OCI-LY3 (cell line): Measurements from ENCODE around the gene RPS6KB1.

ENCODE experiments used
- H2AFZ ChIP-seq: fragments of 200-600, 300-600 bp; shearing (Covaris generic); 2 replicates; pipeline ENCODE4 v1.6.0; 2014; ENCODE audit warnings: antibody characterized with exemption, low read depth, low read length
- H3K27ac ChIP-seq: fragments of 200-600, 300-600 bp; sonication (generic); 2 replicates; pipeline ENCODE4 v1.5.1; 2014; ENCODE audit warnings: mild to moderate bottlenecking, low read length, moderate library complexity, mixed read lengths
- H3K27me3 ChIP-seq: fragments of 200-600, 300-600 bp; sonication (generic); 2 replicates; pipeline ENCODE4 v1.6.1; 2014; ENCODE audit warnings: low read depth, low read length, mixed read lengths
- H3K36me3 ChIP-seq: fragments of 200-600, 300-600 bp; sonication (generic); replicated peaks from 2 replicates; pipeline ENCODE3; 2014; ENCODE audit warnings: low read depth, low read length, mixed read lengths
- H3K4me1 ChIP-seq: fragments of 300-600, 200-600 bp; sonication (generic); 2 replicates; pipeline ENCODE4 v1.6.1; 2014; ENCODE audit warnings: low read length, mixed read lengths
- H3K4me2 ChIP-seq: fragments of 200-600, 300-600 bp; sonication (generic); 2 replicates; pipeline ENCODE4 v1.6.1; 2014; ENCODE audit warnings: low read length, mixed read lengths
- H3K4me3 ChIP-seq: fragments of 300-600, 200-600 bp; sonication (generic); 2 replicates; pipeline ENCODE4 v1.5.1; 2014; ENCODE audit warnings: antibody characterized with exemption, mild to moderate bottlenecking, low read length, moderate library complexity
- H3K79me2 ChIP-seq: fragments of 300-600, 200-600 bp; shearing (Covaris generic); 2 replicates; pipeline ENCODE4 v1.6.1; 2014; ENCODE audit warnings: mild to moderate bottlenecking, low read length, mixed read lengths
- H3K9ac ChIP-seq: fragments of 300-600, 200-600 bp; shearing (Covaris generic); 2 replicates; pipeline ENCODE4 v1.6.0; 2014; ENCODE audit warnings: mild to moderate bottlenecking, low read length, moderate library complexity
- H3K9me3 ChIP-seq: fragments of 200-600, 300-600 bp; shearing (Covaris generic); 2 replicates; pipeline ENCODE4 v1.6.1; 2014; ENCODE audit warnings: low read length, mixed read lengths; ENCODE audit not compliant: insufficient read depth
- H4K20me1 ChIP-seq: fragments of 200-600, 300-600 bp; sonication (generic); 2 replicates; pipeline ENCODE4 v1.6.1; 2016; ENCODE audit warnings: low read length, mixed read lengths; ENCODE audit not compliant: insufficient read depth
- EZH2phosphoT487 ChIP-seq: fragments of 200-600 bp; shearing (Covaris generic); IDR thresholded peaks from 2 replicates; pipeline ENCODE4 v1.6.1; 2018; ENCODE audit warnings: antibody characterized with exemption, mixed run types, low read depth
- TF ChIP-seq, protein P1 (sequence below): fragments of 200-600, 300-600 bp; sonication (generic); IDR thresholded peaks from 2 replicates; pipeline ENCODE4 v1.5.1; 2014; ENCODE audit warnings: antibody characterized with exemption, low read length, low read depth

The RPS6KB1 gene

GRCh38 chr17:59892251-59892923, 534 bp upstream of the RPS6KB1 start:
- Histone ChIP-seq H4K20me1 (peaks cover 8% of the 10 kb centered on the region), H2AFZ (peak overlapping the region; percentile 58), H3K4me3 (peak overlapping the region; percentile 86), H3K4me1 (peaks cover 10% of the 10 kb centered on the region), H3K9me3 (no peaks in the 10 kb centered on the region), H3K79me2 (peaks cover 58% of the 10 kb centered on the region), H3K36me3 (peaks cover 4% of the 10 kb centered on the region), H3K27me3 (peaks cover 4% of the 10 kb centered on the region; the same call in 1 of the 2 replicates), H3K27ac (peak overlapping the region; percentile 60), H3K4me2 (peak overlapping the region; percentile 74), H3K9ac (peak overlapping the region; percentile 75)
- TF ChIP-seq, protein P1, sequence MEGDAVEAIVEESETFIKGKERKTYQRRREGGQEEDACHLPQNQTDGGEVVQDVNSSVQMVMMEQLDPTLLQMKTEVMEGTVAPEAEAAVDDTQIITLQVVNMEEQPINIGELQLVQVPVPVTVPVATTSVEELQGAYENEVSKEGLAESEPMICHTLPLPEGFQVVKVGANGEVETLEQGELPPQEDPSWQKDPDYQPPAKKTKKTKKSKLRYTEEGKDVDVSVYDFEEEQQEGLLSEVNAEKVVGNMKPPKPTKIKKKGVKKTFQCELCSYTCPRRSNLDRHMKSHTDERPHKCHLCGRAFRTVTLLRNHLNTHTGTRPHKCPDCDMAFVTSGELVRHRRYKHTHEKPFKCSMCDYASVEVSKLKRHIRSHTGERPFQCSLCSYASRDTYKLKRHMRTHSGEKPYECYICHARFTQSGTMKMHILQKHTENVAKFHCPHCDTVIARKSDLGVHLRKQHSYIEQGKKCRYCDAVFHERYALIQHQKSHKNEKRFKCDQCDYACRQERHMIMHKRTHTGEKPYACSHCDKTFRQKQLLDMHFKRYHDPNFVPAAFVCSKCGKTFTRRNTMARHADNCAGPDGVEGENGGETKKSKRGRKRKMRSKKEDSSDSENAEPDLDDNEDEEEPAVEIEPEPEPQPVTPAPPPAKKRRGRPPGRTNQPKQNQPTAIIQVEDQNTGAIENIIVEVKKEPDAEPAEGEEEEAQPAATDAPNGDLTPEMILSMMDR = no peak
- TF ChIP-seq EZH2phosphoT487 = no peak

DNA sequence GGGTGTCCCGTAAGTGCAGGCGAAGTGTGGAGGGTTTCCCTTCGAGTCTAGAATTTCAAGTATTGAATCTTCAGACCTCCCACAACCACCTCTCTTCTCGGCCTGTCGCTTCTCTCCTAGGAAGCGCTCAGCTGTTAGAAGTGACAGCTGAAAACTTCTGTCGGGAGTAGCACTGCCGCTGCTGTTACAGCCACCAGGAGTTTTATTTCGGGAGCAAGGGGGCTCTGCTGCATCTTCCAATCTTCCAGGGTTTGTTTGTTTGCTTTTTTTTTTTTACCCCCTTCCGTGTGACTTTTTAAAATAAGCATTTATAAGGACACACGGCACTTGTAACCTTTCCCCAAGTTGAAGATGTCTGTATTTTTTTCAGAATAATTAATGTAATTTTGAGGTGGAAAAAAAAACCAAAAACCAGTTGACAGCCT, 767 bp downstream of the RPS6KB1 start:
- Histone ChIP-seq H3K9ac (peak overlapping the region; percentile 88), H3K27ac (peak overlapping the region; percentile 60), H3K9me3 (no peaks in the 10 kb centered on the region), H3K36me3 (no peaks in the 10 kb centered on the region), H3K4me2 (peak overlapping the region; percentile 90), H3K27me3 (peaks cover 4% of the 10 kb centered on the region; the same call in 1 of the 2 replicates), H3K4me3 (peak overlapping the region; percentile 86), H3K4me1 (peaks cover 10% of the 10 kb centered on the region), H3K79me2 (peaks cover 71% of the 10 kb centered on the region), H4K20me1 (peaks cover 8% of the 10 kb centered on the region), H2AFZ (no peak overlapping the region)
- no peak for TF ChIP-seq EZH2phosphoT487
- TF ChIP-seq, protein P1 = no peak

DNA sequence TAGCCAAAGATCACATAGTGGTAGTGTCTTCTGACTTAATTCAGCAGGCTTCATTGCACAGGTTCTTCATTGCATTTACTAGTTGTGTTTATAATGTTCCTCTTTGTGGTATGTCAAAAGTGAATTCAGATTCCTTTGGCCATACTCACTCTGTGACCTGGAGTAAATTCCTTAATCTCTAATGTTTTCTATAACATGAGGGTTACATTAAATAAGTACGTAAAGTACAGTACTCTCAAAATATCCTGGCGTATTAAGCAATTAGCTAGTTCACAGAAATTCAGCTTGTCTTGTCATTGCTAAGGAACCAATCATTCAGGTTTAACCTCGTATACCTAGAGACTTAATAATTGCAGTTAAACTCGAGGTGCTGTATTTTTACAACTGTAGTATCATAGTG, 4.2 kb downstream of the RPS6KB1 start:
- TF ChIP-seq, protein P1 = no peak
- no peak for TF ChIP-seq EZH2phosphoT487
- H3K79me2 ChIP-seq = peaks cover 93% of the 10 kb centered on the region
- H3K9me3 ChIP-seq = no peaks in the 10 kb centered on the region
- H3K27me3 ChIP-seq = peaks cover 4% of the 10 kb centered on the region; the same call in 1 of the 2 replicates
- no peak overlapping the region for H2AFZ ChIP-seq
- no peaks in the 10 kb centered on the region for H3K36me3 ChIP-seq
- H3K9ac ChIP-seq = no peak overlapping the region
- H3K27ac ChIP-seq = no peak overlapping the region
- peaks cover 13% of the 10 kb centered on the region for H4K20me1 ChIP-seq
- no peak overlapping the region for H3K4me3 ChIP-seq
- H3K4me2 ChIP-seq = no peak overlapping the region
- H3K4me1 ChIP-seq = peaks cover 7% of the 10 kb centered on the region

DNA sequence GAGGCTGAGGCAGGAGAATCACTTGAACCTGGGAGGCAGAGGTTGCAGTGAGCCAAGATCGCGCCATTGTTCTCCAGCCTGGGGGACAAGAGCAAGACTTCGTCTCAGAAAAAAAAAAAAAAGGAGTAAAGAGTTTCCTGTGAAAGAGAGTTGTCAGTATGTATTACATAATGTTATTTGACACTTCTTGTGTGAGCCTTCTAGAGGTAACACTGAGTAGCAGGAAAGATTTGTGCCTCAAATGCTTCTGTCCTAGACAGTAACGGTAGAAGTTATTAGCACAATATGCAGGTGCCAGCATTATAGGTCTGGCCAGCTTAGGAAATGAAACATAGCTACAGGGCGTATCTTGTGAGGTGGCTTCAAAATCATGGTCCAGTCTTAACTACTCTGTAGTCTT, 6.2 kb downstream of the RPS6KB1 start:
- H3K27ac ChIP-seq = no peak overlapping the region
- H3K79me2 ChIP-seq = peaks cover 96% of the 10 kb centered on the region
- H2AFZ ChIP-seq = no peak overlapping the region
- TF ChIP-seq, protein P1 = peak; percentile 24; the same call in 1 of the 2 replicates
- TF ChIP-seq EZH2phosphoT487 = no peak
- no peak overlapping the region for H3K4me2 ChIP-seq
- H3K36me3 ChIP-seq = no peaks in the 10 kb centered on the region
- H3K9me3 ChIP-seq = no peaks in the 10 kb centered on the region
- no peaks in the 10 kb centered on the region for H3K27me3 ChIP-seq
- no peak overlapping the region for H3K4me3 ChIP-seq
- H4K20me1 ChIP-seq = peaks cover 12% of the 10 kb centered on the region
- H3K9ac ChIP-seq = no peak overlapping the region
- peaks cover 4% of the 10 kb centered on the region for H3K4me1 ChIP-seq
